ENCODE measurements around the gene S1PR4.
"Not testable (repeated sequence)": the region's sequence is repeated elsewhere in the genome, so short reads cannot be mapped to it uniquely, and the experiment has no call there.

Gene S1PR4

GRCh38 chr19:3183721-3184641, 5.4 kb downstream of the S1PR4 start:
- DNase-seq: no peak

DNA sequence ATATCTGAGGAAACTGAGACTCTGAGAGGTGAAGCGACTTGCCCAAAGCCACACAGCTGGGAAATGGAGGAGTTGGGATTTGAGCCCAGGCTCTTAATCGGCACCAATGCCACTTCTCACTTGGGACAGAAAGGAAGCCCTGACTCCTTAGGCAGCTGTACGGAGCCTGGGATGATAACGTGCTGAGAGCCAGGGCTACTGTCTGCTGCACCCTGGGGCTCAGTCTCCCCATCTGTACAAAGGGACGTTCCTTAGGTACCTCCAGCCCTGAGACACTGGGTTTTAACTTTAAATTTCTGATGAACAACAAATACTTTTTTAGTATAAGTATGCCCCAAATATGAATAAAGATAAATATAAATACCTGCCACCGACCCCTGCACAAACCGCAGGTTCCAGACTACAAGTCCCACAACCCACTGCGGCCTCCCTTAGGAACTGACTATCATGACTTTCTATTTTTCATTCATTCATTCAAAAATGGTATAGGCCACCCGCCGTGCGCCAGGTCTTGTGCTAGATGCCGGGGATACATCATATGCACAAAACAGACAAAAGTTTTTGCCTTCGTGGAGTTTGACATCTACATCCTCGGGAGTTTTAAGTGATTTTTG, 6.4 kb downstream of the S1PR4 start:
- peak; percentile 79 for DNase-seq

DNA sequence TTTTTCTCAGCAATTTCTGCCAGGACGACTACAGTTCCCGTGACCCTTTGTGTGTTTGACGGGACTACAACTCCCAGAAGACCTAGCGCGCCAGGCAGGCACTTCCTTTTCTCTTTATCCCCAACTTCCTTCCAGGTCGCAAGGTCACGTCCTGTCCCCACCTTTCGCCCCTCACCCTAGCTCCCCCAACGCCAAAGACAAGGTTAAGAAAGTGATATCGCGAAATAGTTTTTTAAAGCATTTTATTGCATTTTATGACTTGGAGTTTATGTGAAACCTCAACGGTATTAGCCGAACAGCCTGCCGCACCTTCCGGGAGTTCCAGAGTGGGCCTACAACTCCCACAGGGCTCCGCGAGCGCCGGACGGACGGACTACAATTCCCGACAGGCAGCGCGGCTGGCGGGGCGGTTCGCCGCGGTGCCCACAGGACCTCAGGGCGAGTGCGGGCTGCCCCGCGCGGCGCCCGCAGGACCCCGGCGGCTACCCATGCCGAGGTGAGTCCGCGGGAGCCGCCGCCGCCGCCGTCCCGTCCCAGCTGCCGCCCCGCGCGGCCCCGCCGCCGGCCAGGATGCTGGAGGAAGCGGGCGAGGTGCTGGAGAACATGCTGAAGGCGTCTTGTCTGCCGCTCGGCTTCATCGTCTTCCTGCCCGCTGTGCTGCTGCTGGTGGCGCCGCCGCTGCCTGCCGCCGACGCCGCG, 7.0 kb downstream of the S1PR4 start, which contains the start of gene NCLN:
Gene NCLN, plus strand, starts transcription at position 470 of the 699 bp plus-strand sequence. Its CDS starts 101 bp downstream, at position 571.
- peak; percentile 97 for DNase-seq

DNA sequence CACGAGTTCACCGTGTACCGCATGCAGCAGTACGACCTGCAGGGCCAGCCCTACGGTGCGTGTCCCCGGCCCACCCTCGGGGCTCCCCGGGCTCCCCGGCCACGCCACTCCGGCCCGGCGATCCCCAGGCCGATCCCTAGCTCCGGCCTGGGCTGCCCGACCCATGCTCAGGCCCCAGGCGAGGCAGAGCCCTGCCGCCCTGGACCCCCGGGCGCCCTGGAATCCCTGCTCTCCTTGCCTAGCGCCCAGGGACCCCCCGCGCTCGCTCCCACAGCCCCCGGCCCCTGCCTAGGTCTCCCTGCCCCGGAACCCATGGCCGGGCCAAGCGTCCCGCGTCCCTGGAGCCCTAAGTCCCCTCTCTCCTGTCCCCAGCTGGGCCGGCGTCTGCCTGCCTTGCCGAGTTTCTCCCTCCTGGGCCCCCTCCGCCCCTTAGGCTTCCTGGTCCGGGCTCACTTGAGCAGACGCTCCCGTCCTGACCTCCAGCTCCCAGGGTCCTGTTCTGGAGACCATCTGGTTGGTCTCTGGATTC, 7.7 kb downstream of the S1PR4 start:
- no peak for DNase-seq

DNA sequence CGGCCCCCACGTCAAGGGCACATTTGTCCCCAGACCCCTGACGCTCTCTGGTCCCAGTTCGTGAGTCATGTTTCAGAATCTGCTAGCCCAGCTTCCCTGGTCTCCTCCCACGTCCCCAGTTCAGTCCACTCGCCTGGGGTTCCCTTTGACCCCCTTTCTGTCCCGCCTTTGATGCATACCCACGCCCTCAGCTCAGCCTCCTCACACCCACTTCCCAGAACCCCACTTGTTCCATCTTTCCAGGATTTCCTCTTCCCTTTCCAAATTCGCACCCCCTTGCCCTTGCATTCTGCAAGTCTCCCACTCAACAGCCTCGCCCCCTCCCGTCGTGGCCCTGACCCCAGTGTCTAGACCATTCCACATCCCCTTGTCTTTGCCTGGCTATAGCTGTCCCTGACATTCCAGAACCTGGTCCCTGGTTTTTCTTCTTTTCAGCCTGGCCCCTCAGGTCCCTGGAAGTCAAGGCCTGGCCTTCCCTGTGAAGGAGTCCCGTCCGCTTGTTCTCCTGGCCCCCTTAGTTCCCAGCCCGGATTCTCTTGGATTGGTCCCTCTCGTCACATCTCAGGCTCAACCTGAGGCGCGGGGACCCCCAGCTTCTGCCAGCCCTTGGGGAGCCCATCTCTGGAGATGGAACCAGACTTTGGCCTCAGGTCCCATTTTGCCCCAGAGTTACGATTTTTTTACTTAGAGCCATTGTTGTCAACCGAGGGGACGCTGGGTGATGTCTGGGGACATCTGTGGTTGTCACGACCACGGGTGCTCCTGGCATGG, 8.5 kb downstream of the S1PR4 start:
- no peak for DNase-seq

GRCh38 chr19:3187662-3188511, 9.3 kb downstream of the S1PR4 start:
- DNase-seq: no peak

- no peak for DNase-seq
These were observed 10.3 kb downstream of the S1PR4 start for GRCh38 chr19:3188627-3189596.

DNA sequence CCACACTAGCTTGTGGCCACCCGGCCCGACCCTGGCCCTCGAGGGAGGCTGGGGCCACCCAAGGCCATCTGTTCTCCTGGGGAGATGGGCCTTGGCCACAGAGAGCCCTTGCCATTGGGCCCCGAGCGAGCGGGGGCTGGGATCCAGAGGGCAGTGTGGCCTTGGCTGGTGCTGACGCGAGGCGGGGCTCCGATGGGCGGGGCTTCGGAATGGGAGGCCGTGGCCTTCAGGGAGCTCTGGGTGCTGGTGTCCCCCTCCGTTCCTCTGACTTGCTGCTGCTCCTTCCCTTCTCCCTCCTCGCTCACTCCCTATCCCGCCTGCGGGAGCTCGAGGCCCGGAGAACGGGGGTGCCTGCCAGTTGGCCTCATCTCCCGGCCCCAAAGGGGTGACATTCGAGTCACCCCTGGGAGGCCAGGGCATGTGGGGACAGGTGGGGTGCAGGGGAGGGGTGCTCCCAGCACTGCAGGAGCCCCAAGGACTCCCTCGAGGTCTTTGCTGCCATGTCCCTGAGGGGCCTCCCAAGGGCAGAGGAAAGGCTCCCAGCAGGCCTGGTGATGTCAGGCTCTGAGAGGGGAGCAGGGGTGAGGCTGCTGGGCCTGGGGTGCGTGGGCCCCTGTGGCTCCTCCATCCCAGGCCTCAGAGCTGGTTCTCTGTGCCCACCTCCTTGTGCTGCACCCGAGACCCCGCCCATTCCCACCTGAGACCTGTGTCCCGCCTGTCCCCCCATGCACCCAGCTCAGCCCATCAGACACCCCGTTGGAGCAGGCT, 11.3 kb downstream of the S1PR4 start:
- no peak for DNase-seq

GRCh38 chr19:3190470-3190770, 11.9 kb downstream of the S1PR4 start:
- no peak for DNase-seq

- no peak for DNase-seq
These were observed 12.6 kb downstream of the S1PR4 start for GRCh38 chr19:3190921-3191805.

DNA sequence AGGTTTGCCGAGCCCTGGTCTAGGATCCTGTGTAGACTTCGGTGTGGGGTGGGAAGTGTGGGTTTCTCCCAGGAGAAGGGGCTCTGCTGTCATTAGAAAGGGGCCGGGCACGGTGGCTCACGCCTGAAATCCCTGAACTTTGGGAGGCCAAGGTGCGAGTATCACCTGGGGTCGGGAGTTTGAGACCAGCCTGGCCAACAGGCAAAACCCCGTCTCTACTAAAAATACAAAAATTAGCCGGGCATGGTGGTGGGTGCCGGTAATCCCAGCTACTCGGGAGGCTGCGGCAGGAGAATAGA, 13.2 kb downstream of the S1PR4 start:
- DNase-seq: not testable (repeated sequence)

- DNase-seq: no peak
These were observed 13.7 kb downstream of the S1PR4 start for GRCh38 chr19:3192228-3192635.

- no peak for DNase-seq
These were observed 14.1 kb downstream of the S1PR4 start for GRCh38 chr19:3192684-3193083.

- DNase-seq: no peak
These were observed 14.9 kb downstream of the S1PR4 start for GRCh38 chr19:3193256-3194105.

- no peak for DNase-seq
These were observed 15.8 kb downstream of the S1PR4 start for GRCh38 chr19:3194106-3195087.

Measured in NCI-H2029 treated with DMSO at 0.1 percent for 48 hours (cell line).